KOPT-K1 (cell line): ENCODE data around the gene TUBB1.

Experiments used
- H3K27ac ChIP-seq: fragments of 200-600 bp; sonication (generic); 2 replicates; pipeline ENCODE4 v1.5.1; 2016; ENCODE audit warnings: antibody characterized with exemption, mild to moderate bottlenecking, low read depth, low read length; ENCODE audit not compliant: poor library complexity, severe bottlenecking
- H3K36me3 ChIP-seq: fragments of 200-600 bp; sonication (generic); 2 replicates; pipeline ENCODE4 v1.5.1; 2017; ENCODE audit warnings: antibody characterized with exemption, mild to moderate bottlenecking, low read length, moderate library complexity; ENCODE audit not compliant: insufficient read depth
- H3K9me3 ChIP-seq: fragments of 200-600 bp; sonication (generic); 2 replicates; pipeline ENCODE4 v1.5.1; 2017; ENCODE audit warnings: antibody characterized with exemption, low read length, mild to moderate bottlenecking; ENCODE audit not compliant: insufficient read depth, poor library complexity, severe bottlenecking

The TUBB1 gene

GRCh38 chr20:58985656-58986055 lies 33.6 kb upstream of the TUBB1 start:
- Histone ChIP-seq H3K9me3 (no peaks in the 10 kb centered on the region), H3K36me3 (peaks cover 61% of the 10 kb centered on the region), H3K27ac (no peak overlapping the region)

- Histone ChIP-seq H3K9me3 (no peaks in the 10 kb centered on the region), H3K27ac (no peak overlapping the region), H3K36me3 (peaks cover 69% of the 10 kb centered on the region)
These were observed 32.8 kb upstream of the TUBB1 start for GRCh38 chr20:58986286-58986967.

- H3K36me3 ChIP-seq = peaks cover 75% of the 10 kb centered on the region
- no peaks in the 10 kb centered on the region for H3K9me3 ChIP-seq
- no peak overlapping the region for H3K27ac ChIP-seq
These were observed 32.2 kb upstream of the TUBB1 start for GRCh38 chr20:58986968-58987517.

- H3K36me3 ChIP-seq = peaks cover 84% of the 10 kb centered on the region
- no peaks in the 10 kb centered on the region for H3K9me3 ChIP-seq
- H3K27ac ChIP-seq = no peak overlapping the region
These were observed 31.3 kb upstream of the TUBB1 start for GRCh38 chr20:58987790-58988564.

- Histone ChIP-seq H3K9me3 (no peaks in the 10 kb centered on the region), H3K27ac (no peak overlapping the region), H3K36me3 (peaks cover 90% of the 10 kb centered on the region)
These were observed 30.7 kb upstream of the TUBB1 start for GRCh38 chr20:58988565-58988882.

- no peaks in the 10 kb centered on the region for H3K9me3 ChIP-seq
- peaks cover 97% of the 10 kb centered on the region for H3K36me3 ChIP-seq
- H3K27ac ChIP-seq = no peak overlapping the region
These were observed 30.0 kb upstream of the TUBB1 start for GRCh38 chr20:58989196-58989595.

GRCh38 chr20:58990651-58991445 lies 28.4 kb upstream of the TUBB1 start:
- H3K9me3 ChIP-seq = no peaks in the 10 kb centered on the region
- no peak overlapping the region for H3K27ac ChIP-seq
- peaks cover 100% of the 10 kb centered on the region for H3K36me3 ChIP-seq

- Histone ChIP-seq H3K27ac (no peak overlapping the region), H3K36me3 (peaks cover 100% of the 10 kb centered on the region), H3K9me3 (no peaks in the 10 kb centered on the region)
These were observed 27.5 kb upstream of the TUBB1 start for GRCh38 chr20:58991715-58992114.

DNA sequence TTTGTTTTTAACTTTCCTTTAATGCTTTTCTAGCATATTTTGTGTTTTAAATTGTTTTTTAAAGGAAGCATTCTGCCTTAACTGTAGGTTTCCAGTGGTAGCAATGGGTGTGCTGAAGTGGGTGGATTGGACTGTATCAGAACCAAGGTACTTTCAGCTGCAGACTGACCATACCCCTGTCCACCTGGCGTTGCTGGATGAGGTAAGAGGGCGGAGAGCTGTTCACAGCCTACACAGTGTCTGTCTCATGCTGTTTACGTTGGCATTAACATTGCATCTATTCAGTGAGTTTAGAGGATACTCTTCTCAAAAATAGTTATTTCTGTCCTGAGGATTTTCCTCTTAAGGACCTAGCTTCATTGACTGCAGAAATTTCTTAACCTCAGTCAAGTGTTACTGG lies 26.3 kb upstream of the TUBB1 start:
- Histone ChIP-seq H3K27ac (no peak overlapping the region), H3K36me3 (peaks cover 98% of the 10 kb centered on the region), H3K9me3 (no peaks in the 10 kb centered on the region)

- Histone ChIP-seq H3K9me3 (no peaks in the 10 kb centered on the region), H3K27ac (no peak overlapping the region), H3K36me3 (peaks cover 92% of the 10 kb centered on the region)
These were observed 25.6 kb upstream of the TUBB1 start for GRCh38 chr20:58993332-58994248.

GRCh38 chr20:58994390-58995159 lies 24.7 kb upstream of the TUBB1 start:
- peaks cover 82% of the 10 kb centered on the region for H3K36me3 ChIP-seq
- H3K9me3 ChIP-seq = no peaks in the 10 kb centered on the region
- no peak overlapping the region for H3K27ac ChIP-seq

DNA sequence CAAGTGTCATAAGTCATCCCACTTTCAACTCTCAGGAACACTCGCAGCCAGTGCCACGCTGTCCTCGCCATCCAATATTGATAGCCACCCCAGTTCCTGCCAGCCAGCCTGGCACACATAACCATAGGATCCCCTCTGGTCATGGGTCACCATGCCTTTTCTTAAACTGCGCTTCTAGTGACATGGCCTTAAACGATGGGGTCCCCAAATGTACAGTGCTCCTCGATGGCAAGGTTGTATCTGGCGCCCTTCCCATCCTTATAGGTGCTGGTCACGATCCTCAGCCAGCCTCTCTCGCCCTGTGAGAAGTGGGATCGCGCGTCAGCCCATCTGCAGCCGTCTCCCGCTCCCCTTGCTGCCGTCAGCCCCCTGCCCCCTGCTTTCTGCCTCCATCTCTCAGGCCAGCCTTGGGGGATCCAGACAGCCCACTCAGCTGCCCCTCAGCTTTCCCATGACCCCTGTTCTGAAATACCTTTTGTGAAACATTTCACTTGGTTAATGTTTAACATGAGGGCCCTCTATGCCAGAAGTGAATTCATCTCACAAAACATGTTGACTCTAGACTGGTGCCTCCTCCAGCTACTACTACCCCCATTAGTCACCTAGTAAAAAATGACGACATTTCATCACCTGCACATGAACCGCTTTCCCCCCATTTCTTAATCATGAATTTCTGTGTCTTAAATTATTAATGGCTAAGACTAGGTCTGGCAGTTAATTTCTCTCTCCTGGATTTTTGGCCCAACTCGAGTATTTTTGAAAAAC lies 23.6 kb upstream of the TUBB1 start:
- Histone ChIP-seq H3K36me3 (peaks cover 71% of the 10 kb centered on the region), H3K27ac (no peak overlapping the region)

DNA sequence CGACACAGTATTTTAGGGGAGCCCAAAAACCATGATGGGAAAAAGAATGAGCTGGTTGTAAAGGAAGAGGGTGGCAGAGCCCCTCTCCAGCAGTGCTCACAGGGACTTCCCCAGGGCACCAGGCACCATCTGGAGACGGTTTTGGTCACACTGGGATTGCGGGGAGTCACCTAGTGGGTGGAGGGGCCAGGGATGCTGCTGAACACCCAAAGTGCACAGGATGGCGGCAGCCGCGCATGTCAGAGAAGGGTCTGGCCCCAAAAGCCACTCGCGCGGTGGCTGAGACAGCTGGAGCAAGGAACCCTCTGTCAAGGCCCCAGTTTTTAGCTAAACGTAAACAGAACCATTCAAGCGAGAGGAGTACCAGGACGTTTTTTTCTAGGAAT lies 23.0 kb upstream of the TUBB1 start:
- peaks cover 65% of the 10 kb centered on the region for H3K36me3 ChIP-seq
- H3K9me3 ChIP-seq = no peaks in the 10 kb centered on the region
- no peak overlapping the region for H3K27ac ChIP-seq

More for the DNA sequence above, 23.6 kb upstream of the TUBB1 start:
- no peaks in the 10 kb centered on the region for H3K9me3 ChIP-seq
